Vagina (tissue), 2 donors: ENCODE results near the gene TRA2B. TPM values are rescaled to one million over a fixed set of nuclear protein-coding genes. Genes with fewer than 3 reads are reported as not detected.
A peak's percentile ranks its signal among the peaks of the same experiment; 100 is the strongest.

Source experiments
- DNase-seq, 2 donors: peaks; one replicate each; pipeline ENCODE4 v3.0.0-alpha.2; 2017; ENCODE audit errors: extremely low spot score in 2 of 2
- H3K27ac ChIP-seq: fragments of 200-600 bp; sonication (generic); one replicate; pipeline ENCODE4 v1.5.1; 2019
- H3K27me3 ChIP-seq: fragments of 200-600 bp; sonication (generic); one replicate; pipeline ENCODE4 v1.5.1; 2019
- H3K36me3 ChIP-seq, 2 donors: fragments of 200-600 bp; sonication (generic); one replicate each; pipeline ENCODE4 v1.5.1; 2017 to 2019
- H3K4me1 ChIP-seq: fragments of 200-600 bp; sonication (generic); one replicate; pipeline ENCODE4 v1.5.1; 2019
- H3K4me3 ChIP-seq, 2 donors: fragments of 200-600 bp; sonication (generic); 1 replicate in 1 of 2; 2 replicates in 1 of 2; pipeline ENCODE4 v1.5.1; 2016 to 2019
- H3K9me3 ChIP-seq: fragments of 200-600 bp; sonication (generic); one replicate; pipeline ENCODE4 v1.5.1; 2019
- POLR2A ChIP-seq, 2 donors: fragments of 450-650 bp; IDR thresholded peaks; one replicate each; pipeline ENCODE4 v1.6.1; 2017; ENCODE audit warnings: antibody characterized with exemption in 2 of 2, mild to moderate bottlenecking in 2 of 2, moderate library complexity in 2 of 2
- POLR2AphosphoS5 ChIP-seq, 2 donors: sonication (generic); formaldehyde crosslinking; IDR thresholded peaks; one replicate each; pipeline ENCODE4 v1.9.0; 2017; ENCODE audit warnings: antibody characterized with exemption in 2 of 2, mild to moderate bottlenecking in 2 of 2, low read depth in 1 of 2; ENCODE audit not compliant: insufficient read depth in 1 of 2
- intact Hi-C: fragments of 100-400 bp; cut with DNase I; formaldehyde crosslinking; loops from one replicate; pipeline ENCODE4 v1.15.1; 2023
- total RNA-seq: library from RNA; depleted of rRNA; stranded (reverse); fragments of >200 nt; gene quantifications from one replicate; pipeline ENCODE4 v1.2.3, GENCODE V29; 2016
- TF ChIP-seq, protein P1 (sequence below), 3 experiments: fragments of 450-650 bp in 2 of 3; fragments of 200-600 bp in 1 of 3; sonication (generic) in 1 of 3; IDR thresholded peaks; one replicate each; pipeline ENCODE4 v1.5.1; 2017 to 2019; ENCODE audit warnings: antibody characterized with exemption in 3 of 3, mild to moderate bottlenecking in 2 of 3, moderate library complexity in 2 of 3

TRA2B gene
- total RNA-seq, 1 donor from 2014 or later, result 145 TPM

GRCh38 chr3:185976977-185977678, 39.3 kb upstream of the TRA2B start:
- Histone ChIP-seq H3K27ac (no peak overlapping the region), H3K36me3 (peaks cover 0 to 6% of the 10 kb centered on the region in 2 donors), H3K9me3 (no peaks in the 10 kb centered on the region), H3K27me3 (no peaks in the 10 kb centered on the region), H3K4me3 (no peak overlapping the region), H3K4me1 (no peaks in the 10 kb centered on the region)
- no peak for DNase-seq
- intact Hi-C loops, result no loop called here
- no peak for TF ChIP-seq POLR2A (IDR thresholded peaks at IDR 0.05)
- TF ChIP-seq, protein P1, sequence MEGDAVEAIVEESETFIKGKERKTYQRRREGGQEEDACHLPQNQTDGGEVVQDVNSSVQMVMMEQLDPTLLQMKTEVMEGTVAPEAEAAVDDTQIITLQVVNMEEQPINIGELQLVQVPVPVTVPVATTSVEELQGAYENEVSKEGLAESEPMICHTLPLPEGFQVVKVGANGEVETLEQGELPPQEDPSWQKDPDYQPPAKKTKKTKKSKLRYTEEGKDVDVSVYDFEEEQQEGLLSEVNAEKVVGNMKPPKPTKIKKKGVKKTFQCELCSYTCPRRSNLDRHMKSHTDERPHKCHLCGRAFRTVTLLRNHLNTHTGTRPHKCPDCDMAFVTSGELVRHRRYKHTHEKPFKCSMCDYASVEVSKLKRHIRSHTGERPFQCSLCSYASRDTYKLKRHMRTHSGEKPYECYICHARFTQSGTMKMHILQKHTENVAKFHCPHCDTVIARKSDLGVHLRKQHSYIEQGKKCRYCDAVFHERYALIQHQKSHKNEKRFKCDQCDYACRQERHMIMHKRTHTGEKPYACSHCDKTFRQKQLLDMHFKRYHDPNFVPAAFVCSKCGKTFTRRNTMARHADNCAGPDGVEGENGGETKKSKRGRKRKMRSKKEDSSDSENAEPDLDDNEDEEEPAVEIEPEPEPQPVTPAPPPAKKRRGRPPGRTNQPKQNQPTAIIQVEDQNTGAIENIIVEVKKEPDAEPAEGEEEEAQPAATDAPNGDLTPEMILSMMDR (IDR thresholded peaks at IDR 0.05), result peak; percentile 47 to 58 (median 55)

DNA sequence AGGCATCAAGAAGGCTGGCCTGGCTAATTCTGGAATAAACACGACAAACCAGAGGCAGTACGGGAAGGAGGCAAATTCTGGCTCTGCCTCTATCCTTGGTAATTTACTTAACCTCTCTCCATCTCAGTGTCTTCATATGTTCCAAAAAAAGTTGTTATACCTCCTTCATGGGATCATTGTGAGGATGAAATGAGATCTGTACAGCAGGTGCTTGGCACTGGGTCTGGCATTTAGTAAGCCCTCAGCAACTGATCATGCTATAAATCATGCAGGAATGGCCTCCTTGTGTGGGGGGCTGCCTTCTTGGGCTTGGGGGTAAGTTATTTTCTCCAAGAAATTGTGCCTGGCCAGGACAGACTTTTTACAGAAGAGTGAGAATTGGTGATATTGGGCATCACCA, 38.3 kb upstream of the TRA2B start:
- H3K36me3 ChIP-seq, result peaks cover 0 to 6% of the 10 kb centered on the region in 2 donors
- no peaks in the 10 kb centered on the region for H3K9me3 ChIP-seq
- TF ChIP-seq POLR2AphosphoS5 (IDR thresholded peaks at IDR 0.05; ENCODE audit: insufficient read depth in 1 of 2, low read depth in 1 of 2), result no peak
- TF ChIP-seq, protein P1 (IDR thresholded peaks at IDR 0.05), result no peak
- no peak for TF ChIP-seq POLR2A (IDR thresholded peaks at IDR 0.05)
- no peaks in the 10 kb centered on the region for H3K27me3 ChIP-seq
- H3K4me3 ChIP-seq, result no peak overlapping the region
- H3K27ac ChIP-seq, result no peak overlapping the region
- no peak for DNase-seq
- intact Hi-C loops, result no loop called here
- H3K4me1 ChIP-seq, result no peaks in the 10 kb centered on the region

- TF ChIP-seq POLR2A (IDR thresholded peaks at IDR 0.05), result no peak
- TF ChIP-seq POLR2AphosphoS5 (IDR thresholded peaks at IDR 0.05; ENCODE audit: insufficient read depth in 1 of 2, low read depth in 1 of 2), result no peak
- TF ChIP-seq, protein P1 (IDR thresholded peaks at IDR 0.05), result no peak
- no peaks in the 10 kb centered on the region for H3K4me1 ChIP-seq
- DNase-seq, result no peak
- no peak overlapping the region for H3K4me3 ChIP-seq
- H3K36me3 ChIP-seq, result peaks cover 0 to 6% of the 10 kb centered on the region in 2 donors
- no peak overlapping the region for H3K27ac ChIP-seq
- no peaks in the 10 kb centered on the region for H3K9me3 ChIP-seq
- intact Hi-C loops, result no loop called here
- no peaks in the 10 kb centered on the region for H3K27me3 ChIP-seq
Measured at GRCh38 chr3:185971579-185971978, 33.8 kb upstream of the TRA2B start.

DNA sequence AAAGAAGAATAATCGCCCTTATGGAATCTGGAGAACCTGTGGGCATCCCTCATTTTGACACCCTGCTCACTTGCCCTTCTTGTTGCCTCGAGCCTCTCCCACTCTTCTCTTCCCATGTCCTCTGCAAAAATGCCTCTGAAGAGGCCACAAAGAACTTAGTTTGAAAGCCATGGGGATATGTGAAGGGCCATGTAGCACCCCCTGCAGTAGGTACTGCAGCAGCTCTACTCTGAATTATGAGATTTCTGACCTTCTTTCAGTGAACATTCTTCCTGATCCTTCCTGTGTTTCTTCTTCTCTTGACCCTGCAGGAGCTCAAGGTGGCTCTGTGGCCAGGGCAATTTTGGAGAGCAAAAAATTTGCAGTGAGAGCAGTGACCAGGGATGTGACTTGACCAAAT, 30.4 kb upstream of the TRA2B start:
- Histone ChIP-seq H3K36me3 (no peaks in the 10 kb centered on the region), H3K4me3 (no peak overlapping the region), H3K27me3 (no peaks in the 10 kb centered on the region), H3K9me3 (no peaks in the 10 kb centered on the region), H3K27ac (no peak overlapping the region), H3K4me1 (no peaks in the 10 kb centered on the region)
- no peak for DNase-seq
- intact Hi-C loops, result no loop called here
- TF ChIP-seq POLR2AphosphoS5 (IDR thresholded peaks at IDR 0.05; ENCODE audit: insufficient read depth in 1 of 2, low read depth in 1 of 2) (no peak), POLR2A (IDR thresholded peaks at IDR 0.05) (no peak)
- TF ChIP-seq, protein P1 (IDR thresholded peaks at IDR 0.05), result no peak

DNA sequence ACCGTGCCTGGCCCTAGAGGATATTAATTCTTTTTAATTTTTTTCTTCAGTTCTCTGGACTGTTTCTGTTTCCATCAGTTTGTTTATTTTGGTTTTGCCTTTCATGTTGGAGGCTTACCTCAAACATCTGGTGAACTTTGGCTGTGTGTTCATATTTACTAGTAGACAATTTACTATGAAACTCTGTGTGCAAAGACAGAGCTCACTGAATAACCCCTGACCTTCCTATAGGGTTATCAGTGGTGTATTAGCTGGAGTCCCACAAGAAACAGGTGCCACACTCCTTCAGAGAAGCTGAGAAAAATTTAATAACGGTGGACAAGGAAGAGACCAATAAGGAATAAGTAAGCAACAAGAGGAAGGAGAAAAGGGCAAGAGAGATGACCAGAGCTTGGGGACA, 28.8 kb upstream of the TRA2B start:
- intact Hi-C loops, result no loop called here
- Histone ChIP-seq H3K27me3 (no peaks in the 10 kb centered on the region), H3K9me3 (no peaks in the 10 kb centered on the region), H3K4me1 (no peaks in the 10 kb centered on the region), H3K36me3 (no peaks in the 10 kb centered on the region), H3K4me3 (no peak overlapping the region), H3K27ac (no peak overlapping the region)
- DNase-seq, result no peak
- TF ChIP-seq, protein P1 (IDR thresholded peaks at IDR 0.05), result no peak
